Stimulated activated CD4-positive, alpha-beta T cell treated with anti-CD3 and anti-CD28 coated beads, Interleukin-4, amount 100 ng/mL, for 1 hour (primary cell): ENCODE data around the gene SPDL1.
"Not testable (repeated sequence)": the region's sequence is repeated elsewhere in the genome, so short reads cannot be mapped to it uniquely, and the experiment has no call there.

ENCODE experiments used
- DNase-seq: peaks from one replicate; pipeline ENCODE4 v3.0.0-alpha.2; 2020

Gene SPDL1

DNA sequence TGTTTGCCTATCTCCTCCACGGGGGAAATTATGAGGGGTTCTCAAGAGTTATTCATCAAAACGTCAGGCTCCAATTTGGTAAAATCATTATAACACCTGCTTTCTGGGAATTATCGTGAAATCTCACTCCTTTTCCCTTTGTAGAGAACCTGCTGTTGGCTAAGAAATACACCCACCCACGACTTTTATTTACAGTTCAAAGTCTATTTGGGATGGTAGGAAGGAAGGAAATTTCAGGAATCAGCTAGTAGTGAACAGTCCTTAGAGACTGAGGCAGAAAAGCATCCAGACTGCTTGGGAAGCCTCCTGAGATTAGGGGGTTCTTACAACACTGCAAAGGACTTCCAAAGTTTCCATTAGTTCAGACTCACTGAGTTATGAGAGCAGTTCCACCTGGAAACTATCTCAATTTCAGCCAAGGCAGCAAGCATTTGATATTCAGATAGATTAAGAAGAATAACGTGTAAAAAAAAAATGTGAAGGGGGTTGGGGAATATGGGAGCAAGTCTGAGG, 9.4 kb upstream of the SPDL1 start:
- no peak for DNase-seq

DNA sequence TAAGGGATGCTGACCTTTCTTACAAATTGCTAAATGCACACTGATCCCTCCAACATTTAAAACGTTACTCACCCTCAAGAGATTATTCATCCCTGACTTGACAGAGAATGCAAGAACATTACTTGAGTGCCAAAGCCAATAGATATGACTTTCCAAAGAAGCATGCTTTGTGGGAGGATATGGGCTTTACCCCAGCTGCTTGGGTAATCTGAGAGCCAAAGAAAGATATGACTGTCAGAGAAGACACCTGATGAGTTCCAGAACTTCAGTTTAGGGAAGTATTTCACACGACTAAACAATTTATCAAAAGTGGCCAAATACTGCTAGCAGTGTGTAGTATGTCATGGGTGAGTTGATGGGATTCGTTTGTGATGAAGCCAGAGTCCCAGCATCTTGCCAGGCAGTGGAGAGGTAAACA, 7.4 kb upstream of the SPDL1 start:
- no peak for DNase-seq

DNA sequence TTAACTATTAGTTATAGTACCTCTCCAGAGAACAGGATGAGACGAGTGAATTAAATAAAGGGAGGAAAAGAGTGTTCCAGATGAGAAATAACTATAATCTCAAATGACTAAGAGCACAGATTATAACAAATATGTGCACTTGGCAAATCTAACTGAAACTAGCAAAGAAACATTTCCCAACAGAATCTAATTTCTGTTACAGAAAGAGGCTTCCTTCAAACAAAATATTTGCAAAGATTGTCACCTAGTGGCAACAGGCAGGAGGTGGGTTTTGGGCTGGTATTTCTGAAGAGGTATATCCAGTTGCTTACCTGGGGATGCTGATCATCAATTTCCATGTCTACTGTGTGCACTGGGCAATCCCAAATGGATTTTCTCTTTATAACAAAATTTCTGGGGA, 5.6 kb upstream of the SPDL1 start:
- no peak for DNase-seq

DNA sequence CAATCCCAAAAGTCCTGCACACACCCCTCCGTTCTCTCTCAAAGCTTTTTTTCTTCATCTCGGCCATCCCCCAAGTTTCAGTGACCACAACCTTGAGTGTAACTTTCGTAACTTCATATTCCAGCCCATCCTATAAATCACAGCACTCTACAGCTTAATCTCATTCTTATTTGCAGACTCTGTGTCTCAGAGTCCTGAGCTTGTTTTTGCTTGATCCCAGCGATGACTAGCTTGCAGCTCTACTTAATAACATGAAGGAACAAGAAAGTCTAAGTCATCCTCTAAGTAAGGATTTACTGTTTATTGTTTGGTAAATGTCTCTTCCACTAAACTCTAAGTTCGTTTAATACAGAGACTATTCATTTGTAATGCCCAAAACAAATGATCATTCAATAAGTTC, 2.6 kb upstream of the SPDL1 start:
- DNase-seq: no peak

DNA sequence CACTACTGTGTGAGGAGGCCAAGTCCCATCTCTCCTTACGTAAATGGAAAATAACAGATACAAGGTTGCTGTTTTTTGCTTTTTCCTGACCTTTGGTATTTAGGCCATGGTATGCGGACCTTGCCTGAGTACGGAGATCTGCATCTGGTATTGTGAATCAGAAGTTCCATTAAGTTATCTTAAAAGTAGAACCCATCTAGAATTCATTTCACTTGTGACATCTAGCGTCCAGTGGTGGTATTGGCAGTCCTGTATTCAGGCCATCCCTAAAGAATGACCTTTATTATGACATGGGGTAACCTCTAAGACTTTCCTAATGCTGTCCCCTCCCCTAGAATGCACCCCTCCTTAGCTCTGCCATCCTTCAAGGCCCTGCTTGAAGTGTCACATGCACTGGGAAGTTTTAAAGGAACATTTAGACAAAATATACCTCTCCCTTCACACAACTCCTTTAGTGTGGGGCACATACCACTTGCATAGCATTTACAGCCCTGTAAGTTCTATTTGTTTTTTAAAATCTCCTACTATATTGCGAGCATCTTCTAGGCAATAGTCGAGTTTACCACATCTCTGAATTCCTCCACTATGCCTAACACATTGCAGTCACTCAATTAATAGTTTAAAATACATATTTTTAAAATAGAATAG, 1.9 kb upstream of the SPDL1 start:
- peak; percentile 55 for DNase-seq

DNA sequence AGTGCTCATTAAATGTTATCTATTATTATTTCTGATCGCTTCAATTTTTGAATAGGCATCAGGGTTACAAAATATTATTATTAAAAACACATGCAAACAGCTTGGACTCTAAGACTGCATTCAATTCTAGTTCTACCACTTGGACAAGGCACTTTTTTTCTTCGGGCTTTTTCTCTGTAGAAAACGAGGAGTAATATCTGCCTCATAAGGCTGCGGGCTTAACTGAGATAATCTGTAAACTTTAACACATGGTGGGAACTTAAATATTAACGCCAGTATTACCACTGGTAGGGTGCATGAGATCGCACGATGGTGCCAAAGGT, 511 bp upstream of the SPDL1 start:
- no peak for DNase-seq

DNA sequence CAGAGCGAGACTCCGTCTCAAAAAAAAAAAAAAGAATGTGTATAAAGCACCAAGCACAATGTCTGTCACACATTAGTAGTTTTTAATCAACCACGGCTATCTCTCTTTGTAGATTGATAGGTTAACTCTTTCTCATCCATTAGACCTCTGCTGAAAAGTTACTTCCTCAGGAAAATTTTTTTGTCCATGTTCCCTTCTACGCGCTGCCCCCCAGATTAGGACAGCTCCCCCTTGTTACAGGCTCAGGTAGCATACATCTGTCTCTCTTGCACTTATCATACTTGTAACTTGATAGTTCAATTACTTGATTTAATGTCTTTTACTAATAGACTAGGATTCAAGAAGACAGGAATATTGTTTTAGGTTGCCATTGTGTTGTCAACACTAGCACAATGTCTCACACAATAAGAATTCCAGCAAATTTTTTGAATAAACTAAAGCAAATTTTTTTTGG, 1.5 kb downstream of the SPDL1 start:
- DNase-seq: no peak

DNA sequence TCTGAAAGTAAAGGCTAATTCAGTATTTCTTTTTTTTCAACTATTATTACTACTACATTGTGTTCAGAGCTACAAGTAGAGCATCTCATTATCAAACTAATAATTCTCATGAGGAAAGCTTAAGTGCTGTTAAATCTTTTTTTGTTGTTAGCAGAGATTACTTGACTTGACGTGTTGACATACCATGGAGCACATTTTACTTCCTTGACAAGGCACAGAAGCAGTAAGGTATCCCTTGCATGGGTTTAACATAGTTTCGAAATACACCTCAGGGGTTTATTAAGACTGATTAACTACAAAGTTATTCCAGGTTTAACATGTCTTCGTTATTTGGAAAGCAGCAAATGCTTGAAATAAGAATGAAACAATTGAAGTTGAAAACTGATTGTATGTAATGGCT, 7.0 kb downstream of the SPDL1 start:
- no peak for DNase-seq

DNA sequence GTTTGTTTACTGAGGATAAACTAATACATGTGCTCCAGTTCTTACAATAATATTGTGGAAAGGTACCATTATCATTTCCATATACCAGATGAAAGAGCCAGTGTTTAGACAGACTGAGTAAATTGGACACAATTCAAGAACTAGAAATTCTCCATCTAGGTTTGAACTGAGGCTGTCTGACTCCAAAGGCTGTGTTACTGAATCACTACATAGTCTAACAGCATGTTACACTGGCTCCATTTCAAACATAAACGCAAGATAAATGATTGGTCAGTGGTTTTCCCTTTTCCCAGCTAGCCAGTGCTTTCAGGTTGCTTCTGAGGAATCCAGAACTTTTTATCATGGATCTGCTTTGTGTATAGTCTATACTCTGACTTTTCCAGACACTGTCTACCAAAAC, 8.1 kb downstream of the SPDL1 start:
- no peak for DNase-seq

DNA sequence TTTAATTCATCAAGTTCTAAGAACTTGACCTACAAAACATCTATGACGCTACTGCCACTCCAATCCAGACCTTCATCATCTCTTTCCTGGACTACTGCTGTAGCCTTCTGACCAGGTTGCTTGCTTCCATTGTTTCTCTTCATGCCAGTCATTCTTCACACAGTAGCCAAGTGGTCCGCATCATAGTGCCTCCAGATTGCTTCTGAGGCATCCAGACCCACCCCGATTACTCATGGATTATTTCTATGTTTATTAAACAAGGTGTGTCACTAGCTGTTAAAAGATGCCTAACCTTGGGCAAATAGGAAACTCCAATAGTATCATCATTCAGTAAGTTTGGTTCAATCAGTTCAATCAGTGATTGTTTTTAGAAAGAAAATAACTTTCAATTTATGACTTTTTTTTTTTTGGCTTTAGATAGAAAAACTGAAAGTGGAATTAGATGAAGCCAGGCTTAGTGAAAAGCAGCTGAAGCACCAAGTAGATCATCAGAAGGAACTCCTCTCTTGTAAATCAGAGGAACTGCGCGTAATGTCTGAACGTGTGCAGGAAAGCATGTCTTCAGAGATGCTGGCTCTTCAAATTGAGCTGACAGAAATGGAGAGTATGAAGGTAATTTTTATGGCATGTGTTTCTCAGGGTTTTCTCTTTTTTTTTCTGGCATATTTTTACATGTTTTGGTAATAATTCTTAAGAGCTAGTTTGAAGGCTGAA, 9.5 kb downstream of the SPDL1 start:
- DNase-seq: no peak

DNA sequence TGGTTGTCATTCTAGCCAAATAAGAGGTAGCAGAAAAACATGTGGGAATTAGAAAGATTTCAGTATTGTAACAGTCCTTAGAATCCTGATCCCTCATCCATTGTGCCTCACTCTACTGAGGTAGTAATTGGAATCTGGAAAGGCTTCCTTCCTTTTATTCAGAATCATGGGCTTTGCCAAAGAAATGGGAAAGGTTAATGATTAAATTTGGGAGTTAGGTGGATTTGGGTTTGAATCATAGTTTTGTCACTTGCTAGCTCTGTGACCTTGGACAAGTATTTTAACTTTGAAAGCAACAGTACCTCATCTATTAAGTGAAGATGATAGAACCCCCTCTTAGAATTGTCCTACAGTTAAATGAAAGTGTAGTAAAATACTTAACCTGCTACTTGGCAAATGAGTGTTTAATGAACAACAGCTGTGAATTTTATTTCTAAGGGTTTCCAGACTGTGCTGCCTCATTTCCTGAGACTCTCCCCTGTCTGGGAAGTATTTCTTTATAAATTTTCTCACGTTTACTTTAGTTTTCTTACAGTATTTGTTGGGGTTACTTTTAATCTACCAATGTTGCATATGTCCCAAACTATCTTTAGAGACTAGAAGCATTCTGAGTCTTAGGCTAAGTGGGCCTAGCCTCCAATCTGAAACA, 11.7 kb downstream of the SPDL1 start:
- no peak for DNase-seq

DNA sequence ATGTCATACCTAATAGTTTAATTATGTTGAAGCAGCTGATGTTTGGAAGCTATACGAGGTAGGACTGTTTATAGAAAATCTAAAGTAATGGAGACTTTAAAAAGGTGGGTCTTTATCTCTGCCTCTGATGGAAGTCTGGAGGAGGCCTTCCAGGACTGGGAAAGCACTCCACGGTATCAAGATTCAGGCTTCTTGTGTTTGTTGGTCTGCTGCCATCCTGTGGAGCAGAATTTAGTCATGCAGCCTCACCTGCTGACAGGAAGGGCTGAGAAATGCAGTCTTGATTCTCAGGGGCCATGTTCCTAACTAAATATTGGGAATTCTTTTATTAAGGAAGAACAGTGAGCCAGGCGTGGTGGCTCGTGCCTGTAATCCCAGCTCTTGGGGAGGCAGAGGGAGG, 15.9 kb downstream of the SPDL1 start:
- no peak for DNase-seq

DNA sequence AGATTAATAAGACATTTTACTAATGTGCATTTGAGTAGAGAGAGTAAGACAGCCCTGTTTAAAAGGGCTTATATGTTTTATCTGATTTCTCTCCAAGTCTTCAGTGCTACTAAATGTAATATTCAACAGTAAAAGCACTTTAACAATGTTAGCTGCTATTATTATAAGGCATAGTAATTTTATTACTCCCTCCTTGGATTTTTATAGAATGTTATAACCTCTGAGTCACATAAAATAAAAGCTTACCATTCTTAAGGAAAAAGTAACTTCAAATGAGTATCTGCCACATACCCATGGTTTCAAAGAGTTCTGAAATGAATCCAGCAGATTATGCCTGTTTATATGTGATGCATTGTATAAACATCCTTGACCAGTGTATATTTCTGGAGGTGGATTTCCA, 19.0 kb downstream of the SPDL1 start:
- DNase-seq: no peak

DNA sequence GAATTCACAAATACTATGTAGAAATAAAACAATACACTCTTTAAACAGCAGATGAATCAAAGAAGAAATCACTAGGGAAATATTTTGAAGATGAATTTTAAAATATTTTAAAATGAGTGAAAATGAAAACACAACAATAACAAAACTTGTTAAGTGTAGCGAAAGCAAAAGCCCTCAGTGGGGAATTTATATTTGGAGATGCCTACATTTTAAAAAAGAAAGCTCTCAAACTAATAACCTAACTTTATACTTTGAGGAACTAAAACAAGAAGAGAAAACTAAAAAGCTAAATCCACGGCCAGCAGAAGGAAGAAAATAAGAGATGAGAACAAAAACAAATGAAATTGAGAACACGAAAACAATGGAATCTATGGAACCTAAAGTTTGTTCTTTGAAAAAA, 22.7 kb downstream of the SPDL1 start:
- DNase-seq: no peak

DNA sequence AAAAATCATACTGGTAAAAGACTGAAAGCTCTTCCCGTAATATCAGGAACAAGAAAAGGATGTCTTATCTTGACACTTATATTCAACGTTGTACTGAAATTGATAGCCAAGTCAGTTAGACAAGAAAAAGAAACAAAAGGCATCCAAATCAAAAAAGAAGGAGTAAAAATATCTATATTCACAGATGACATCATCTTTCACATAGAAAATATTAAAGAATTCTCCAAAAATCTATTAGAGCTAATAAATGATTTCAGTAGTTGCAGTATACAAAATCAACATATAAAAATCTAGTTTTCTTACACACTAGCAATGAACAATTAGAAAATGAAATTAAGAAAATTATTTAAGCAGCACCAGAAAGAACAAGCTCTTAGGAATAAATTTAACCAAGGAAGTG, 24.3 kb downstream of the SPDL1 start:
- no peak for DNase-seq

DNA sequence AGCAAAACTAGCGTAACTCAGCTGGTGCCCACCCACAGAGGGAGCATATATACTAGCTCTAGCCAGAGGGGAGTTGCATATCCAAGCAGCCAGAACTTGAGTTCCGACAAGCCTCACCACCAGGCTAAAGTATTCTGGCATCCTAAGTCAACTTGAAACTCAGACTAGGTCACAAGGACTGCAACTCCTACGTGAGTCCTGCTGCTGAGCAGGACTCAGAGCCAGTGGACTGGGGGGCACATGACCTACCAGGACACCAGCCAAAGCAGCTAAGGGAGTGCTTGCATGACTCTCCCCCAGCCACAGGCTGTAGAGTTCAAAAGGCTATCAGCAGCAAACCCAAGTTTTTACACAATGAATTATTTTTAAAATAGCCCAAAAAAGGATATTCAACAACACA, 26.1 kb downstream of the SPDL1 start:
- no peak for DNase-seq

DNA sequence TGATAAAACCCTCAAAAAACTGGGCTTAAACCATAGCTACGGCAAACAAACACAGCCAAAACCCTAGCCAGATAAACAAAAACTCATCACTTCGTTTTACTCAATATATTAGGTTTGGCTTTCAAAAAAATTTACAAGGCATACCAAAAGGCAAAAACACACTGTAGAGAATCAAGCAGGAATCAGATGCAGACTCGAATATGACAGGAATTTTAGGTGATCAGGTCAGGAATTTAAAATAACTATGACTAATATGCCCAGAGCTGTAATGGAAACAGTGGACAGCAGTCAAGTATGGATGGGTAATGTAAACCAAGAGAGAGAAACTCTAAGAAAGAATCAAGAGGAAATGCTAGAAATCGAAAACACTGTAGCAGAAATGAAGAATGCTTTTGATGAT, 27.0 kb downstream of the SPDL1 start:
- DNase-seq: no peak

DNA sequence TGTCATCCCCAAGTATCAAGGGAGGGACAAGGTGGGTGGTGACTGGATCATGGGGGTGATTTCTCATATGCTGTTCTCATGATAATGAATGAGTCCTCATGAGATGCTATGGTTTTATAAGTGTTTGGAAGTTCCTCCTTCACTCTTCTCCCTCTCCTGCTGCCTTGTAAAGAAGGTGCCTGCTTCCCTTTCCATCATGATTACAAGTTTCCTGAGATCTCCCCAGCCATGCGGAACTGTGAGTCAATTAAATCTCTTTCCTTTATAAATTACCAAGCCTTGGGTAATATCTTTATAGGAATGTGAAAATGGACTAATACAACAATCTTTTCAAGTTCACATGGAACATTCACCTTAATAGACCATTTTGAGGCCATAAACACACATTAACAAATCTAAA, 32.0 kb downstream of the SPDL1 start:
- DNase-seq: no peak

DNA sequence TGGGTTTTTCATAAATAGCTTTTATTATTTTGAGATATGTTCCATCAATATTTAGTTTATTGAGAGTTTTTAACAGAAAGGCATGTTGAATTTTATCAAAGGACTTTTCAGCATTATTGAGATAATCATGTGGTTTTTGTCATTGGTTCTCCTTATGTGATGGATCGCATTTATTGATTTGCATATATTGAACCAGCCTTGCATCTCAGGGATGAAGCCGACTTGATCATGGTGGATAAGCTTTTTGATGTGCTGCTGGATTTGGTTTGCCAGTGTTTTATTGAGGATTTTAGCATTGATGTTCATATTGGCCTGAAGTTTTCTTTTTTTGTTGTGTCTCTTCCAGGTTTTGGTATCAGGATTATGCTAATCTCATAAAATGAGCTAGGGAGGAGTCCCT, 40.7 kb downstream of the SPDL1 start:
- not testable (repeated sequence) for DNase-seq

DNA sequence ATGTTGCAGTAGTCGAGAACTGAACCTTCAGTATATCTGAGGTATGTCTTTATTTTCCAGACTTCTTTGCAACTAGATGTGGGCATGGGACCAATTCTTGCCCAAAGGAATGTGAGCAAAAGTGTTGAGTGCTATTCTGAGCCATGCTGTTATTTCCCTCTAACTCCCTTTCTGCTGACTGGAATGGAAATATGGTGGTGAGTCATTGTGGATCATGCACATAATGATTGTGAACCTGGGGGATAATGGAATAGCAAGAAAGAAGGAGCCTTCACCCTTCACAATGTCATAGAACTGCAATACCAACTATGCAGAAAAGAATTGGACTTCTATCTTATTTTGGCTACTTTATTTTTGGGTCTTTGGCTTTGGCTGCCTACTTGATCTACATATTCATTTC, 43.2 kb downstream of the SPDL1 start:
- DNase-seq: no peak

DNA sequence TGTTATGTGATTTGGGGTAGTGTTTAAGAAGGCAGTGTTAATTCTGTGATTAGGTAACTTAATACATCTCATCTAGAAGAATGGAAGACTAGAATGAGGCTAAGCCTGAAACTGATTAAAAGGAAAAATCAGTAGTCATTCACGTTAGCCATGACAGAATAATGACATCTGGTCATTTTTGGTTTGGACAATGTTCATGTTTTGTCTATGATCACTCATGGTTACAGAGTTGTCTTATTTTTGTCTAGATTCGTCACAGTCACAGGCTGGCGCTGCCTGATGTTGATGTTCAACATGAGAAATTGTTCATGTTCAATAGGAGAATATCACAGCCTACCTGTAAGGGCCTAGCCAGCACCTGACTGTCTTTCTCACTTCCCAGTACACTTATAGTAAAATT, 44.0 kb downstream of the SPDL1 start:
- DNase-seq: no peak

DNA sequence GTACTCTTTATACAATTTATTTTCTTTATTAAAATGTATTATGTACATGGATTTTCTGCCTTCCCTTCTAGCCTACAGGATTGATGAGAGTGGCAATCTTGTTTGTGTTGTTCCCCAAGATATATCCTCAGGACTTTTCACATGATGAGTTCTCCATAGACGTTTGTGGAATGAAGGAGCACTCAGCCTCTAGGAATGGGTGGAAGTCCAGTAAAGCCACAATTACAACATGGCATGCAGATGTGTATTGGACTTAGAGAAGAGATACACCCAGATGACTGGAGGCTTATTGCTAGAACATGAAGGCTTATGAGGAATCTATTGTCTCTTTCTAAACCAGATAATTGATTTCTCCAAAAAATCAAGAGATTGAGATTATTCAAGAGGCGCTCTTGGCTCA, 45.3 kb downstream of the SPDL1 start:
- no peak for DNase-seq

DNA sequence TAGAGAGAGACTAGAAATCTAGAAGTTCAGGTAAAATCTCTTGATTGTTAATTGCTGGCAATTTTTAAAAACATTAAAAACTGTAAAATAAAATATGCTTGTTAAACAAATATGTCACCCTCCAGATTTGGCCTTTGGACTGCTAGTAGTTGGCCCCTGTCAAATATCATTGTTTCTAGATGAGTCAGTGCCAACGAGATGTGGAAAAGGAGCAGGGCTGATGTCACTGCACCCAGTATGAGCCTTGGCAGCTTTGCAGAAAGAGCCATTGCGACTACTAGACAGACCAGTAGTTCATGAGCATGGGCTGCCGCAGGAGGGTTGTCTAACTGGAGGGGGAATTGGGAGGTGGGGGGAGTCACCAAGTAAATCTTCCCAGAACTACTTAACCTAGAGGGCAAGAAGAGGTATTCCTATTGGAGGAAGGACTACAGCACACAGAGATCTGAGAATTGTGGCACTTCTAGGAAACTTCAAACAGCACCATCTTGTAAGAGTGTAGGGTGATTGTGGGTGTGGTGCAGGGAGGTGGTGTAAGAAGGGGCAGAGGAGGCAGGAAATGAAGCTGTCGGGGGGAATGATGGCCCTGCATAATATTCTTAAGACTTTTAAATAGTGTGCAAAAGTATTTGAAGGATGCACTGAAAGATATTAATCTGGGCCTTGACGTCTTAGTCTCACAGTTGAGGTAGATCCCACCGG, 46.4 kb downstream of the SPDL1 start:
- DNase-seq: no peak

DNA sequence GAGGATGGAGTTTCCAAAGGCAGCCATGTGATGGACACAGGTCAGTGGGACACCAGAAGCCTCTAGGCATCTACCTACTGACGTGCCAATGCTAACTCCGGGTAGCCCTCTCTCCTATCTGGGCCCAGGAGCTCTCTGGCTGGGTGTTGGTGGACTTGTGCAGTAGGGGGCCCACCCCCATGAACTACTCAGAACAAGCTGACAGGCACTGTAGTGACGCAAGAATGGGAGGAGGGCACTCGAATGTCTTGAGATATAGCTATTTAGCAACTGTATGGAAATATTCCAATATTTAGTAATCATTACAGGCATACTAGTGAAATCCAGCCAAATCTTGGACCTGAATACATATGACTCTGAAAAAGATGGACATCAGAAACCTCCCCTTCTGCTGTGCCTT, 47.8 kb downstream of the SPDL1 start:
- no peak for DNase-seq
